ENCODE measurements around the gene NID1.
A peak's percentile ranks its signal among the peaks of the same experiment; 100 is the strongest.
"Not testable (repeated sequence)": the region's sequence is repeated elsewhere in the genome, so short reads cannot be mapped to it uniquely, and the experiment has no call there.

NID1 gene

GRCh38 chr1:235996048-235996785 is 68.7 kb downstream of the NID1 start:
- no peak for DNase-seq

- no peak for DNase-seq
Observed at GRCh38 chr1:235995511-235995910, 69.4 kb downstream of the NID1 start.

DNA sequence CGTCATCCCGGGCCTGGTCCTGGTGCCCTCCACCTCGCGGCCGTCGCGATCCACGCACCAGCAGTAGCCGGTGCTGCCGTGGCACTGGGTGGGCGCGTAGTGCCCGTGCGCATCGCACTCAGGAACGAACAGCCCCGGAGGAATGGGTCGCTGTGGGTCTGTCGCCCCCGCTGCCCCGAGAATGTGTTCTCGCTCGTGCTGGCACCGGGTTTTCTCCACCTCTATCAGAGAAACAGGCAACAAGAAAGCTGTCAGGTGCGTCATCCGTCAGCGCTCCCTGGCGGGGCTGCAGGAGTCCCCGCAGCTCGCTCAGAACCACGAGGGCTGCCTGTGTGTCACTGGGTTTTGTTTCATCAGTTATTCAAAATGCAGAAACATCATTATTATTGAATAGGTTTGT is 71.2 kb downstream of the NID1 start:
- DNase-seq: no peak

- no peak for DNase-seq
Observed at GRCh38 chr1:235992868-235993267, 72.0 kb downstream of the NID1 start.

GRCh38 chr1:235992346-235992745 is 72.5 kb downstream of the NID1 start:
- DNase-seq: no peak

DNA sequence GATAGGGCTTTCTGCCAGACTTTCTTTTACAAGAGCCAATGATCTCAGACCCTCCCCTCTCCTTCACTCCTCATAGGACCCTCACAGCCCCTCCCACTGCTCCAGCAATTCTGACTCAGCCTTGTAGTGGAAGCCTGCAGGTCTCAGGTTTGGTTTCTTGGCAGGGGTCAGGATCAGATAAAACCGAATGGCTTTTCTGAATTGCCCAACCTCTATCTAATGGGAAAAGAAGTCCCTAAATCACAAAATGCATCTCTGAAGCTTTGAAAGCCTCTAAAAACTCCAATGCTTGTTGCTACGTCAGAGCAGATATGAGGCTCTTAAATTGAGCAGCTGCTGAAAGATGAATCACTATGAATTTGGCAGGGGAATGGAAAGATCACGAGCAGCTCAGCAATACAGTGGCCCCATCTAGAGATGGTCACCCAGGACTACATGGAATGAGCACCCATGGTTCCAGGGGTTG is 74.5 kb downstream of the NID1 start:
- no peak for DNase-seq

DNA sequence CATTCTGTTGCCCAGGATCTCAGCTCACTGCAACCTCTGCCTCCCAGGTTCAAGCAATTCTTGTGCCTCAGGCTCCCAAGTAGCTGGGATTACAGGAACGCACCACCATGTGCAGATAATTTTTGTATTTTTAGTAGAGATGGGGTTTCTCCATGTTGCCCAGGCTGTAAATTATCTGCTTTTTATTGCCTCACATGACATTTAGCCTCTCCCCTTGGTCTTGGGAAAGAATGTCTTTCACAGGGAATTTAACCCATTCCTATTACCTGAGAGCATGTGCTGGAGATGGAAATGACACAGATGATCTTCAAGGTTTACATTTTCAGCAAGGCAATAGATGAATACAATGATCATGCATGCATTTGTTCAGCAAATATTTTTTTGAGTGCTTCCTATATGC is 75.8 kb downstream of the NID1 start:
- DNase-seq: no peak

- DNase-seq: no peak
Observed at GRCh38 chr1:235986869-235987268, 78.0 kb downstream of the NID1 start.

- DNase-seq: no peak
Observed at GRCh38 chr1:235984041-235984825, 80.7 kb downstream of the NID1 start.

- DNase-seq: no peak
Observed at GRCh38 chr1:235980976-235981375, 83.9 kb downstream of the NID1 start.

- DNase-seq: no peak
Observed at GRCh38 chr1:235979716-235980333, 85.1 kb downstream of the NID1 start.

GRCh38 chr1:235979176-235979575 is 85.7 kb downstream of the NID1 start:
- DNase-seq: no peak

DNA sequence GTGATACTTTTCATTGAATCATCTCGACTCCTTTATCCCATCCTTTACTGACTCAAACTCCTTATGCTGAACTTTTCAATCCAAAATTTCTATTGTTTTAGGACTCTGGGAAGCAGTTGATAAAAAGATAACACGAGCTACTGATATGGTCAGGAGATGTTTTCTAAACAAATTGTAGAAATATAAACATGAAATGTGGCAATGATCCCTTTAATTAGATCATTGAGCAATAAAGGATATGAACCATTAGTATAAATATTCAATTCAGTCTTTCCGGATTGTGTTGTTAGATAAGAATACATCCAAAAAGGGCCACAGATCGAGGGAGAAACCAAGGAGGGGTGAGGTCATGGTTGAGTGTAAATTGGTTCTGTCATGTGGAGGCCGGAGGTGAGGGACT is 88.4 kb downstream of the NID1 start:
- DNase-seq: no peak

- no peak for DNase-seq
Observed at GRCh38 chr1:235974616-235975015, 90.3 kb downstream of the NID1 start.

GRCh38 chr1:235972691-235973090 is 92.2 kb downstream of the NID1 start:
- not testable (repeated sequence) for DNase-seq

- DNase-seq: no peak
Observed at GRCh38 chr1:235972311-235972689, 92.6 kb downstream of the NID1 start.

GRCh38 chr1:235971571-235972310 is 93.1 kb downstream of the NID1 start:
- DNase-seq: peak; percentile 50 to 82 (median 70)

GRCh38 chr1:235971020-235971419 is 93.9 kb downstream of the NID1 start:
- no peak for DNase-seq

DNA sequence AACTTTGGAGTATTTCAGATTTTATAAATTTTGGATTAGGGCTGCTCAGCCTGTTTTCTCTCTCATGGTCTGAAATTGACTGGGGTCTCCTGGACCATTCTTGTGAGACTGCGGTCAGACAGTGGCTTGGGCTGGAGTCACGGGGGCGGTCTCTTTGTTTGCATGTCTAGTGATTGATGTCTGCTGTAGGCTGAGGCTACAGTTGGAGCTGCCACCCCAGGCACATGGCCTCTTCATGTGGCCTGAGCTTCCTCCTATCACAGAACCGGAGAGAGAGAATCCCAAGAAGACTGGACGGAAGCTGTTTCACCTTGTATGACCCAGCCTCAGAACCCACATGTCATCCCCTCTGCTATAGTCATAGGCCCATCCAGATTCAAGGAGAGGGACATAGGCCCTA is 96.1 kb downstream of the NID1 start:
- DNase-seq: no peak

GRCh38 chr1:235966134-235966533 is 98.8 kb downstream of the NID1 start:
- DNase-seq: not testable (repeated sequence)

DNA sequence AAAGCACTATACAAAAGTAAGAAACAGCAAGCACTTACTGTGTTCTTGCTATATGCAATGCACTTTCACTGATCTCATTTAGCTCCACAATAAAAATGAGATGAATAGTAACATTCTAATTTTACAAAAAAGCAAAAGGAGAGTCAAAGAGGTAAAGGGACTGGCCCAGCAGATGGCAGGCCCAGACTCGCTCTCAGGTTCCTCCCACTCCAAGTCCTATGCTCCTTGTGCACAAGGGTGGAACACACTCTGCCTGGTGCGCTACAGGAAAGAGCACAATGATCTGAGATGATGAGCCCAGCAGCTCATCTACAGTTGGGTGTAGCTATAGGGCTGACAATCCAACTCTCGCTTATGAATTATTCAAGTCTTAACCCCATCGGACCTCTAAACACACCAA is 104.1 kb downstream of the NID1 start:
- no peak for DNase-seq

DNA sequence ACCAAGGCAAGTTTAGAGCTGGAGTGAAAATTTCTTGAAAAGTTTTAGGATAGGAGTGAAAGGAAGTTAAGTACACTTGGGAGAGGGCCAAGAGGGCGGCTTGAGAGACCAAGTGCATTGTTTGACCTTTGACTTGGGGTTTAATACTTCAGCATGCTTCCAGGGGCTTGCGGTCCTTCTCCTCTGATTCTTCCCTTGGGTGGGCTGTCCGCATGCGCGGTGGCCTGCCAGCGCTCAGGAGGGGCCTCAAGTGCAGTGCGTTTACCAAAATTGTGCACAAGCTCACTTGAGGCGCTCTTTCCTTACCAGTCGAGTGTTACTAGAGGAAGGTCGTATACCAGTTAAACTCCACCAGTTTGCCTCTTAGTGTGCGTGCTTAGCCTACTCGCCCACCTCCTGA is 106.9 kb downstream of the NID1 start:
- DNase-seq: no peak

GRCh38 chr1:235955777-235956176 is 109.1 kb downstream of the NID1 start:
- no peak for DNase-seq

All from T-helper 1 cell (primary cell).